ENCODE results near the gene MBNL2. TPM values are rescaled to one million over a fixed set of nuclear protein-coding genes. Genes with fewer than 3 reads are reported as not detected.

MBNL2 gene
- total RNA-seq, 1 experiment from 2014 or later = 0.17 TPM

DNA sequence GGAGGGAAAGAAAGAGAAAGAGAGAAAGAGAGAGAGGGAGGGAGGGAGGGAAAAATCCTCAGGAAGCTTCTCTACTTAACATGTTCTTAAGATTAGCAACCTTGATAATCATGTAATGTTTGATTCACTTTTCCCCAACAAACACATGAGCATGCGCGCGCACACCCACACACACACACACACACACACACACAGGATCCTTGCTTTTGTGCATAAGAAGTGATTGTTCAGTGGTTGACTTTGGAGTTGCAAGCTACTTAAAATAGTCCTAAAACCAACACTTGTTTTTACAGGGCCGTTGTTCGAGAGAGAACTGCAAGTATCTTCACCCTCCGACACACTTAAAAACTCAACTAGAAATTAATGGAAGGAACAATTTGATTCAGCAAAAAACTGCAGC lies 111.8 kb downstream of the MBNL2 start:
- Histone ChIP-seq H3K9ac (ENCODE audit: extremely low read depth, insufficient read length, low read length) (no peak overlapping the region), H2AK5ac (ENCODE audit: insufficient read length, low read length) (no peak overlapping the region), H2AFZ (ENCODE audit: low read length) (no peak overlapping the region), H3K4ac (ENCODE audit: low read depth, low read length) (no peak overlapping the region), H3K27ac (ENCODE audit: insufficient read length, low read depth, low read length) (no peak overlapping the region), H3K79me1 (ENCODE audit: insufficient read depth, low read depth, low read length, poor library complexity, severe bottlenecking) (no peaks in the 10 kb centered on the region), H3K27me3 (ENCODE audit: insufficient read depth, low read length) (no peaks in the 10 kb centered on the region), H2BK120ac (ENCODE audit: low read depth, low read length, poor library complexity, severe bottlenecking) (no peak overlapping the region), H4K5ac (ENCODE audit: insufficient read length, low read depth, low read length) (no peak overlapping the region), H3K23ac (ENCODE audit: insufficient read length, low read depth, low read length) (no peak overlapping the region), H3K56ac (ENCODE audit: insufficient read length, low read depth, low read length) (no peak overlapping the region), H3K9me3 (ENCODE audit: control insufficient read depth, low read depth, low read length) (no peaks in the 10 kb centered on the region), H4K8ac (replicated peaks; ENCODE audit: insufficient read length, low read depth, low read length) (no peak overlapping the region), H3K4me2 (ENCODE audit: insufficient read depth, insufficient read length, low read length) (no peak overlapping the region), H2BK20ac (ENCODE audit: low read depth, low read length, poor library complexity, severe bottlenecking) (no peak overlapping the region), H2BK15ac (ENCODE audit: low read depth, low read length) (no peak overlapping the region), H2BK5ac (ENCODE audit: insufficient read length, low read length) (no peak overlapping the region), H2BK12ac (ENCODE audit: insufficient read length, low read depth, low read length) (no peak overlapping the region), H4K91ac (ENCODE audit: insufficient read length, low read depth, low read length) (no peak overlapping the region), H3K18ac (ENCODE audit: insufficient read length, low read depth, low read length) (no peak overlapping the region), H3K23me2 (ENCODE audit: insufficient read length, low read depth, low read length, poor library complexity, severe bottlenecking) (no peaks in the 10 kb centered on the region), H4K20me1 (ENCODE audit: control insufficient read depth, insufficient read depth, insufficient read length) (no peaks in the 10 kb centered on the region), H3K14ac (ENCODE audit: insufficient read depth, low read length) (no peak overlapping the region), H3K4me1 (ENCODE audit: insufficient read depth, low read length) (0 out of 2 replicates have a peak, but pooled peaks cover 2% of the 10 kb centered on the region), H3K79me2 (ENCODE audit: insufficient read depth, low read length) (no peaks in the 10 kb centered on the region), H3T11ph (ENCODE audit: low read length) (no peak overlapping the region)
- Mint-ChIP-seq H3K27ac (no peak overlapping the region), H3K4me1 (peaks cover 7 to 17% of the 10 kb centered on the region in 2 experiments), H3K9me3 (no peaks in the 10 kb centered on the region; a peak in 2 of 5 replicates), H3K27me3 (ENCODE audit: low read depth) (no peaks in the 10 kb centered on the region), H3K4me3 (no peak overlapping the region), H3K36me3 (ENCODE audit: insufficient read depth in 1 of 3, low read depth in 3 of 3) (no peaks in the 10 kb centered on the region)
- TF ChIP-seq, protein P1, sequence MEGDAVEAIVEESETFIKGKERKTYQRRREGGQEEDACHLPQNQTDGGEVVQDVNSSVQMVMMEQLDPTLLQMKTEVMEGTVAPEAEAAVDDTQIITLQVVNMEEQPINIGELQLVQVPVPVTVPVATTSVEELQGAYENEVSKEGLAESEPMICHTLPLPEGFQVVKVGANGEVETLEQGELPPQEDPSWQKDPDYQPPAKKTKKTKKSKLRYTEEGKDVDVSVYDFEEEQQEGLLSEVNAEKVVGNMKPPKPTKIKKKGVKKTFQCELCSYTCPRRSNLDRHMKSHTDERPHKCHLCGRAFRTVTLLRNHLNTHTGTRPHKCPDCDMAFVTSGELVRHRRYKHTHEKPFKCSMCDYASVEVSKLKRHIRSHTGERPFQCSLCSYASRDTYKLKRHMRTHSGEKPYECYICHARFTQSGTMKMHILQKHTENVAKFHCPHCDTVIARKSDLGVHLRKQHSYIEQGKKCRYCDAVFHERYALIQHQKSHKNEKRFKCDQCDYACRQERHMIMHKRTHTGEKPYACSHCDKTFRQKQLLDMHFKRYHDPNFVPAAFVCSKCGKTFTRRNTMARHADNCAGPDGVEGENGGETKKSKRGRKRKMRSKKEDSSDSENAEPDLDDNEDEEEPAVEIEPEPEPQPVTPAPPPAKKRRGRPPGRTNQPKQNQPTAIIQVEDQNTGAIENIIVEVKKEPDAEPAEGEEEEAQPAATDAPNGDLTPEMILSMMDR (conservative IDR thresholded peaks at IDR 0.05) = no peak
- no CpG with 5 or more reads among the region's 6 CpGs for WGBS (ENCODE audit: extremely low coverage, insufficient read length, low lambda C conversion rate)
- no peak for DNase-seq

Measured in H9 (cell line).